HG03460 (cell line): ENCODE measurements around the gene REXO1.

Source experiments
- ATAC-seq: cut with Tn5 transposase; IDR thresholded peaks from one replicate; pipeline ENCODE4 v1.9.1; 2021; ENCODE audit not compliant: unreplicated experiment

Gene REXO1

DNA sequence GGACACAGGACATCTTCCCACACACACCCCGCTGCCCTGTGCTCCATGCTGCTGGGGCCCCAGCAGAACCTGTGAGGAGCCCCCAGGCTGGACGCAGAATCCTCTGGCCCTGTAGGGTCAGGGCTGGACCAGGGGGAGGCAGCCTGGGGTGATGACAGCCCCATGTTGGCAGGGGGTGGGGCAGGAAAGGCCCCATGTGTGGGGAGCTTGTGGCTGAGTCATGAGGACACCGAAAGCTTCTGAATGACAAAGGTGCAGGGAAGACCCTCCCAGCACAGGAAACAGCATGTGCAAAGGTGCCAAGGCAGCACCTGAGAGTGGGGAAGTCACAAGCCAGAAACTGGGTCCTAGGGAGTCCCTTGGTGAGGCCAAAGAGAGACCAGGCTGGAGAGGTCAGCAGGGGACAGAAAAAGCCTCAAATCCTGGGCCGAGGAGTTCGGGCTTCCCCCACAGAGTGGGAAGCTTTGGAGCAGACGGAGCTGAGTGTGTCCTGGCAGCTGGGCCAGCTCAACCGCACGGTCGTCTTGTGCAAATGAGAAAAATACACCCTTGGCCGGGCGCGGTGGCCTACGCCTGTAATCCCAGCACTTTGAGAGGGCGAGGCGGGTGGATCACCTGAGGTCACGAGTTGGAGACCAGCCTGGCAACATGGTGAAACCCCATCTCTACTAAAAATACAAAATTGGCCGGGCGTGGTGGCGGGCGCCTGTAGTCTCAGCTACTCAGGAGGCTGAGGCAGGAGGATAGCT, 53.7 kb downstream of the REXO1 start:
- ATAC-seq = no peak

DNA sequence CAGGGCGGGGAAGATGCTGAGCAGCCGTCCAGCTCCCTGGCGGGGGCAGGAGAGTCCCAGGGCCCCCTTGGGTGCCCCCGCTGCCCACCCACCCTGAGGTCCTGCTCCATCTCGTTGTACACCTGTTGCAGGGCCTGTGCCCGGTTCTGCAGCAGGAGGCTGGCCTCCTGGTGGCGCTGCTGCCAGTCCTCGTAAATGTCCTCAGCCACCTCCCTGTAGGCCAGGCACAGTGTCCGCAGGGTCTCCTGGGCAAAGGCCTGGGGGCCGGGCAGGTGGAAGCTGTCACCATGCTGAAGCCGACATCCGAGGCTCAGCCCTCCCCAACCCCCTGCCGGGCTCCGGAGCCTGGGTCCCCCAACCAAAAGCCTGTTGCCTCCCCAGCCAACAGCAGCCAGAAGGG, 56.4 kb downstream of the REXO1 start:
- ATAC-seq = no peak

DNA sequence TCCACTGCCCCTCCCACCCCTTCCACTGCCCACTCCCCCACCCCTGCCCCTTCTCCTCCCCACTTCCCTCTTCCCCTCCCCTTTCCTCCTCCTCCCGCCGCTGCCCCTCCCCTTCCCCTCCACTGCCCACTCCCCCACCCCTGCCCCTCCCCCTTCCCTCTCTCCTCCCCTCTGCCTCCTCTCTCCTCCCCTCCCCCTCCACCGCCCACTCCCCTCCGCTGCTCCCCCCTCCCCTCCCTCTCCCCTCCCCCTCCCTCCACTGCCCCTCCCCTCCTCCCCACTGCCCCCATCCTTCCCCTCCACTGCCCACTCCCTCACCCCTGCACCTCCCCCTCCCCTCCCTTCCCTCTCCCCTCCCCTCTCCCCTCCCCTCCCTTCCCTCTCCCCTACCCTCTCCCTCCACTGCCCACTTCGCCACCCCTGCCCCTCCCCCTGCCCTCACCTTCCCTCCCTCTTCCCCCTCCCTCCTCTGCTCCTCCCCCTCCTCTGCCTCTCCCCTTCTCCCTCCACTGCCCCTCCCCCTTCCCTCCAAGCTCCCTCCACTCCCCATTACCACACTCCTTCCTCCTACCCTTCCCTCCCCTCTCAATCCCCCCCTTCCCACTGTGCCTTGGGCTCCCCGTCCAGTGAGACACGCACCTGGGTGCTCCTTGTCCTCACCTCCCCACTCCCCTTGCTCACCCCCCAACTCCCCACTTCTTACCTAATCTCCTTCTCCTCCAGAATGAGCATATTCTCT, 58.1 kb downstream of the REXO1 start:
- ATAC-seq = no peak

DNA sequence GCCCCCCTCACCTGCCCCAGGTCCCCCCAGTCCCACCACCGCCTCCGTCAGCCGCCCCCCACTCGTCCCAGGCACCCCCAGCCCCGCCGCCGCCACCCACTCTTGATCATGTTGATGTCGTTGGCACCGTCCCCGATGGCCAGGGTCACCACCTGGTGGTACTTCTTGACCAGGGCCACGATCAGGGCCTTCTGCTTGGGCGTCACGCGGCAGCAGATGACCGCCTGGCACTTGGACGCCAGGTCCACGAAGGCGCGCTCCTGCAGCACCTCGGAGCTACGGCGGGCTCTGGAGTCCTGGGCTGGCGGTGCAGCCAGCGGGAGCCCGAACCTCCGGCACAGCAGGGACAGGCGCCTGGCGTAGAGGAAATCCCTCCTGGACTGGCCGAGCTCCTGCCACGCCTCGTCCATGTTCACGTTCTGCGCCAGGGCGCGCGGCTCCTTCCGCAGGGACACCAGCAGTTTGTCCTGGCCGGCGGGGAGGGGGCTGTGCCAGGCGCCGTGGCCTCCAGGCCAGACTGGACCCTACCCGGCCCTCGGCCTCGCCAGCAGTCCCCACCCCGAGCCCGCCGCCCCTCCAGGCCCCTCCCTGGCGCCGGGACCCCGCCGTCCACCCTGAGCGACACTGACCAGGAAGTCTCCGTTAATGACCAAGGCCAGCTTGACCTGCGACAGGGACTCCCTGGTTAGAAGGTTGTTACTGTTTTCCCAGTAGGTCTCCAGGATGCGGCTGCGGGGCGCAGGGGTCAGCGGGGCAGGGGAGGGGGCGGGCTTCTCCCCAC, 58.8 kb downstream of the REXO1 start:
- no peak for ATAC-seq

DNA sequence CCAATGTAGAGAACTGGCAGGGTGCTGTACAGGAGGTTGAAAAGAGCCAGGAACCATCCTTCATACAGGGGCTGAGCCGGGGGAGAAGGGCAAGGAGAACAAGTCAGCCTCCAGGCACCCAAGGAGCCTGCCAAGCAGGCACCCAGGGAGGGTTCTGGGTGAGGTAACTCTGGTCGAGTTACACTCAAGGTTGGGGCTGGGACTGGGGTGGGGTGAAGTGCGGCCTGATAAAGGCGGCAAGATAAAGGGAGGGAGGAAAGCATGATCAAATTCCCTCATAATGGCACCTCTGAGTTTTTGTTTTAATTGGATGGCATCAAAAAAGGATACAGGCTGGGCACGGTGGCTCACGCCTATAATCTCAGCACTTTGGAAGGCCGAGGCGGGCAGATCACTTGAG, 61.2 kb downstream of the REXO1 start:
- no peak for ATAC-seq

DNA sequence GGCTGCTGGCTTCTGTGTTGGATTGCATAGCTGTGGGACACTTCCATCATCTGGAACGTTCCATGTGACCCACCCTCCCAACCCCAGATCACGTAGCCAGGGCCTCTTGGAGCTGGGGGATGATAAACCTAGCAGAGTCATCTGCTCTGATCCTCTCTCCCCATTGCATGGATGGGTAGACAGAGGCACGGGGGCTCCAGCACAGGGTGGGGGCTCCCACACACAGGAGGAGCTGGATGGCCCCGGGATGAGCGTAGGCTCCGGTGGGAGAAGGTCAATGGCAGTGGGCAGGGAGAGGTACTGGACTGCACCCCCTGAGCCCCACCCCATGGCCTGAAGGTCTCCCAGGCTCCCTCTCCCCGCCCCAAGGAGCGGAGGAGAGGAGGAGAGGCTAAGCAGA, 61.6 kb downstream of the REXO1 start:
- ATAC-seq = no peak

DNA sequence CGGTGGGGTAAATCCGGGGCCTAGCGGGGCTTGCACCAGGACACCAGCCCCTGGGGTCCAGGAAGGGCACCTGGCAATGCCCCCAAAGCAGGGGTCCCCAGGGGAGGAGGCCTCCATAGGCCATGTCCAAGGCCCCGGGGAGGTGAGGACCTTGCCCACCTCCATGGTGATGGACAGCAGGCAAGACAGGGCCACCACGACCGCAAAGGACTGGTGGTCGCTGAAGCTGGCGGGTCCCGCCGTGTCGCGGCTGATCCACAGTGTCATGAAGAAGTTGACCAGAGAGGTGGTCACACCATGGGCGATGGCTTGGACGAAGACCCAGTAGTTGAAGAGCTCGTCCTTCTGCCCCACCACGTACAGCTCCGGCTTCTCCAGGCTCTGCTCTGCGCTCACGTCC, 63.0 kb downstream of the REXO1 start:
- ATAC-seq = no peak

DNA sequence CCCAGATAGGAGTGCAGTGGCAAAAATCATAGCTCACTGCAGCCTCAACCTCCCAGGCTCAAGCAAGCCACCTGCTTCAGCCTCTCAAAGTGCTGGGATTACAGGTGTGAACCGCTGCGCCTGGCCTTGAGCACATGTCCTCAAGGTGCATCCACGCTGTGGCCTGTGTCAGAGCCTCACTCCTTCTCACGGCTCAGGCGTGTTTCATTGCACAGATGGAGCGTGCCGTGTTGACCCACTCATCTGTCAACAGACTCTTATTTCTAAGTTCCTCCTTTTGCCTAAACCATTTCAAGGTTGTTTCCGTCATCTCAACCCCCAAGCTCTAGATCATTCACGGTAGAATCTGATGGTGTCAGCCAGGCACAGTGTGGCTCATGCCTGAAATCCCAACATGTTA, 64.4 kb downstream of the REXO1 start:
- no peak for ATAC-seq

DNA sequence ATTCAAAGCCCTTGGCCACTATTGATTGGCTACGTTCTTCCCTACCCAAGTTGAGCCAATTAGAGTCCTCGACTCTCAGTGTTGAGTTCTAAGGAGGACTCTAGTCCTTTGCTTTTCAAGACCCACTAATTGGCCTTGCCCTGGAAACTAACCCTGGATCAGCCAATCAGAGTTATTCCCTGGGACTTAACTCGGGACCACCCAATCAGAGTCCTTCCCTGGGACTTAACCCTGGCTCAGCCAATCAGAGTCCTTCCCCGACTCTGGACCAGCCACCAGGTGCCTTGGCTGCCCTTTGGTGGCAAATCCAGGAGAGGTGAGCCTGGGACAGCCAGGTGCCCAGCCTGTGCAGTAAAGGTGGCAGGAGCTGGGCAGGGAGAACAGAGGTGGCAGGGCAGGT, 64.9 kb downstream of the REXO1 start:
- no peak for ATAC-seq

DNA sequence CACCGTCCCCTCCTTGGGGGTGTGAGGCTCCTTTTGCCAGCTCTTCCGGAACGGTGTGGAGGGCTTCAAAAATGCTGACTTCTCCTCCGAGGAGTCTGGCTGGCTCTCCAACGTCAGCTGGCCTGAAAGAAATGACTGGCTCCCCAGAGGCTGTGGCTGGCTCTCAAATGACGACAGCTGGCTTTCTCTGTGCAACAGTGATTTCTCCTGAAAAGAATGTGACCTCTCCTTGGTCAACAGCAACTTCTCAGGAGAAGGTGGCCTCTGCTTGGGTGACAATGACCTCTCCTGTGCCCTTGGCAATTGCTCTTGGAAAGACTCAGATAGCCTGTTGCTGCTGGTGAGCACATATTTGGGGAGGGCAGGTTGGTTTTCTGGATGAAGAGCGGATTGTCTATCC, 65.8 kb downstream of the REXO1 start:
- ATAC-seq = no peak

DNA sequence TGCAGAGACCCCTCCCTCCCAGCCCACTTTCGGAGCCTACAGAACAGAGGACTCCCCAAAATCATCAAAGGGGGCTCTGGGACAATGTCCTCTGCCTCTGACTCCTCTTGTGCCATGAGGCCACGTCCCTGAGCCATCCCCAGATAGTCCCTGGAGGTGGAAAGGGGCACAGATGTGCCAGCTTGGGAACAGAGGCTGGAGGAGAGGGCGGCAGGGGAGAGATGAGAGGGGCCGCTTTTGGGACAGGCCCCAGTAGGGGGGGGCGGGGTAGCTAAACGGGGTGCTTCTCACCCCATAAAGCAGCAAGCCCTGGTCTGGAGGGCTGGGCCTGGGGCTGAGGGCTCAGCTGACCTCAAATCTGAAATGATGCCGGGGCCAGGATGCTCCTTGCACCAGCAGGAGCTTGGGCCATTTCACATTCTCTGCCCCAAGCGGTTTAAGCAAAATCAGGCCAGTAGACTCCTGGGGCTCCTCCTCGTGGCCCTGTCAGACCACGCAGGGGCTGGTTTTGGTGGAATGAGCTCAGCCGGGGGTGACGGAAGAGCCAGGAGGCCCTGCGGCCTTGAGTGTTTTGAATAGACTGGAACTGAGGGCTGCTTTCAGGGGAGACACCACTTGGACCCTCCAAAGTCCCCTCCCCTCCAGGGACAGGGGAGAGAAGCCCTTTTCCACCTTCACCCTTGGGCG, 67.9 kb downstream of the REXO1 start:
- ATAC-seq = no peak

DNA sequence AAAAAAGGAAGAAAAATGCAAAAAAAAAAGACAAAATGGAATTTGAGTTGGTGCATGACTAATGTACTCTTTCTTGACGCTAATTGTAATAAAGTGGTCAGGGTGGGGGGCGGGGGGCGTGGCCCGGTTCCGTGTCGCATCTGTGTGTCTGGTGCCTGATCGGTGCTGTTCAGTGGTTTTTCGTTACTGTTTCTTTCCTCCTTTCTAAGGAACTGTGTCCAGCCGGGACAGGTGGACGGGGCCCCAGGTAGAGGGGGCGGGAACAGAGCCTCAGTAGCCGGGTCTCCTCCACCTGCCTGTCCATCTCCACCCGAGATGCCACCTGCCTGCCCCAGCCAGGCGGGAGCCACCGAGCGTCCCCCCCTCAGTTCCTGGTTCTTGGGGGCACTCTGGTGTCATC, 68.7 kb downstream of the REXO1 start:
- ATAC-seq = no peak

DNA sequence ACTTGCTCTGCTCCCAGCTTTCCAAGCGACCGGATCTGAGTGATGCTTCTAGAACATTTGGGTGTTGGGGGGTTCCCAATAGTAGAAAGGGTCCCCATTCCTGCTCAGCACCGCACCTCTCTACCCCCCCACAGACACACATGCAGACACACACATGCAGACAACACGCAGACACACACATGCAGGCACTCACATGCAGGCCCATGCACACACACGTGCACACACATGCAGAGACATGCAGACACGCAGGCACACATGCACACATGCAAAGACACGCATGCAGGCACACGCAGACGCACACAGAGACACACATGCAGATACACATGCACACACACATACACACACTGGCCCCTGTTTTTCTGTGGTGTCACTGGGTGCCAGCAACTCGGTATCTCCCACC, 71.1 kb downstream of the REXO1 start:
- no peak for ATAC-seq

DNA sequence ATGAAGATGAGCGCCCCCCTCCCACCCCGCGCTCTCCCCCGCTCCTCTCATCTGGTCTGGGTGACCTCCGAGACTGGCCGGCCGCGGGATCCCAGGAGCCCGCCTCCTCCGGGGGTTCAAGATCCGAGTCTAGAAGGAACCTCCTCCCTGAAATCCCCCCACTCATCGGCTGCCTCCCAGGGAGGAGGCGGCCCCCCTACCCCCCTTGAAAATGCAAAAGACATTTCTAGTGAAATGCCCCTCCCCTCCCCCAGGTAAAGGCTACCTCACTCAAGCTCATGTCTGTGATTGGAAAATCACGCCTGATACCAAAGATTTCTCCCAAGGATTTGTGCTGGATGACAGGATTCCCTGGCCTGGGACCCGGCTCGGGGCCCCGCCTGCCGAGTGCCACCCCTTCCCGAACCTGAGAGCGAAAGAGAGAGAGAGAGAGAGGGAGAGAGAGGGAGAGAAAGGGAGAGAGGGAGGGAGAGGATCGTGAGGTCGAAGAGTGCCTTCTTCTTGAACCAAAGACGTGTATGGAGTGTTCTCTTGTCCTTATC, 71.6 kb downstream of the REXO1 start:
- ATAC-seq = no peak

DNA sequence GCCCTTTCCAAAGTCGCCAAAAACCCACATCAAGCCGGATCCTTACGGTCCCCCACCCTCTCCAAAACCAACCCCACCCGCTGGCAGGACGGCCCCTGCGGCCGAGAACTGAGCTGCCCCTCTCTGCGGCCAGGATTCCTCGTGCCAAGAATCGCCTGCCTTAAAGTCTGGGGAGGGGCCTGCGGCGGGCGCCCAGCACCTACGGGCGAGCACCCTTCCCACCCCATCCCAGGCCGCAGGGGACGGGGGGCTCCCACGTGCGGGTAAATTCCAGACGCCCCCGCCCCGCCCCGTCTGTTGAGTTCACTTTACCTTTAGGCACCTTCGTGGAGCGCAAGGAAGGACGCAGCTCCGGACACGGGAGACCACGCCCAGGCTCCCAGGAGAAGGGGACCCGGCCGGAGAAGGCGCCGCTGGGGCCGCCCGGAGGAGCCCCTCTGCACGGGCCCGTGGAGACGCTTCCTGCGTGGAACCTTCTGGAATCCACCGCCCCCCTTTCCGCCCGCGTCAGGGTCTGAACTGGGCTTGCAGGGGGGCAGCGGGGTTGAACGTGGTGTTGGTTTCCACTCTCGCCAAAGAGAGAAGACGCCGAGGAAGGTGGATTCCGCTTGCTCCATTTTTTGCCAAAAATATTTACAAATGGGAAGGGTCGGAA, 72.2 kb downstream of the REXO1 start:
- ATAC-seq = no peak

DNA sequence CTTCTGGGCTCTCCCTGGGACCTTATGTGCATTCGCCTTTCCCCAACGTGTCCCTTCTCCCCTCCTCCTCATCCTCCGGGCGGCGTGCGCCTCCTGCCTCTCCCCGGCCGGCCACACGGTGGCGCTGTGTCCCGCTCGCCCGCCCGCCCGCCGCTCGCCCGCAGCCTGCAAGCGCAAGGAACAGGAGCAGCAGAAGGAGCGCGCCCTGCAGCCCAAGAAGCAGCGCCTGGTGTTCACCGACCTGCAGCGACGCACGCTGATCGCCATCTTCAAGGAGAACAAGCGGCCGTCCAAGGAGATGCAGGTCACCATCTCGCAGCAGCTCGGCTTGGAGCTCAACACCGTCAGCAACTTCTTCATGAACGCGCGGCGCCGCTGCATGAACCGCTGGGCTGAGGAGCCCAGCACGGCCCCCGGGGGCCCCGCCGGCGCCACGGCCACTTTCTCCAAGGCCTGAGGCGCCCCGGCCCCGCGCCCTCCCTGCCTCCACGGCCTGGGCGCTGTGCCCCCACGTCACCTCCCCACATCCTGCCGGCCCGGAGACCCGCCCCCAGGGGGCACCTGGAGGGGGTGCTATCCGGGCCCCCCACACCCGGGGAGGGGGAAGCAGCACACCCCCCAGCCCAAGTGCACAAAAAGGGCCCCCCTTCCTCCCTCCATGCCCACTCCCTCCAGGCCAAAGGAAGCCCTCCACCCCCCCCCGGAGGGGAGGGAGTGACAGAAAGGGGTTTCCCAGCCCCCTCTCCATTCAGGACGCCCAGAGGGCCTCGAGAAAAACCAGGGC, 73.1 kb downstream of the REXO1 start:
- no peak for ATAC-seq

DNA sequence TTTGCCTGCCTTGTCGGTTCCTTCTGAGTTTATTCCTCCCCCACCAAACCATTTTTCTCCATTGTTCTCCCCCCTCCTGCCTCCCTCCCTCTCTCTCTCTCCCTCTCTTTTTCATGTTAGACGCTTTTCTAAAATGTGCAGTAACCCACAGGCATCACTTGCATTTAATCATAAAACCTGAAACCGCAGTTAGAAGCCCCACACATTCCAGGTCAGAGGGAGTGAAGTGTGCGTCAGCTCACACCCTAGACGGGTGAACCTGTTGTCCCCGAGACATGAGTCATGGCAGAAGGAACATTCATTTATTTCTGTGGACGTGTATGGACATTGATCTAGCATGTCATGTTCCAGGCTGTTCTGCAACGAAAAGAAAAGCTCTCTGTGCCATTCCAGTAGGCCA, 75.1 kb downstream of the REXO1 start:
- ATAC-seq = no peak

DNA sequence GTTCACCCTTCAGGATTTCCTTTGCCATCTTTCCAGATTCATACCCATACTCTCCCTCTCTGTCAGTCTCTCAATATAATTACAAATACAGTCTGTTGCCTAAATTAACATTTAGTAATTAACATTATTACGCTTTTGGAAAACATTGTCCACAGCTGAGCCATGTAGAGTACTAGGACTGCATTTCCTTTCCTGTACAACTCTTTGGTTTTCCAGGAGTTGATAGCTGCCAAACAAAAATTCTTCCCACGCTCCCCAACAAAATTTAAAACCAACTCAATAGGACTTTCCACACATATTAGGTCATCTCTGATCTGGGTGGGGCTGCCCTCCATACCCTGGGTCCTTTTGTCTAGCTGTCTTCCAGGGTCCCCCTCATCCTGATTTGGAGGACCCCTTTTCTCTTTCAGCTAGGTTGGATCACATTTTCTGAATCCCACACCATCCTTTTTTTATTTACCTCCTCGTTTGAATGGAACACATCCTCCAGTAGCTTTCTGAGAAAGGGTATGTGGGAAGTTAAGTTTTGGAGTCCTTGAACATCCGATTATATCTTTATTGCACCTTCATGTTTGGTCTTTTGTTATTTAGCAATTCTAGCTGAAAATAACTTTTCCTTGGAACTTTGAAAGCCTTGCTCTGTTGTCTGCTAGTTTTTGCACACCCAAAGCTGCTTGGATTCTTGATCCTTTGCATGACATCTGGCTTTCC, 77.3 kb downstream of the REXO1 start:
- ATAC-seq = no peak

DNA sequence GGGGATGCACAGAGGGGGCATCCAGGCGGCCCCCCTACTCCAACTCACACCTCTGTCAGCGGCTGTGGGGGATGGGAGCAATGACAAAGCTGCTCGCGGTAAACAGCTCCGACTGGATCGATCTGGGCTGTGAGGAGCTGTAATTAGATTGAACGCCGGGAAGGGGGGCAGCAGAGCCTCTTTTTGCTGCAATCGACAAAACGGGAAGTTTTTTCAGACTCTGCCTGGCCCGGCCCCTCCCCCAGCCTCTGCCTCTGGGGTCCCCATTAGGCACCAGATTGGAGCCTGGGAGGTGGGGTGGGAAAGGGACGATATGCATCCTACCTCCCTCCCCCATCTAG, 78.7 kb downstream of the REXO1 start:
- no peak for ATAC-seq
